GM12892 (cell line): ENCODE data around the gene SGCB. TPM values are rescaled to one million over a fixed set of nuclear protein-coding genes. Genes with fewer than 3 reads are reported as not detected.
"Not testable (repeated sequence)": the region's sequence is repeated elsewhere in the genome, so short reads cannot be mapped to it uniquely, and the experiment has no call there.

Experiments used
- DNase-seq: peaks from one replicate; pipeline ENCODE4 v3.0.0; 2011; ENCODE audit not compliant: insufficient read length
- FAIRE-seq: peaks from 2 replicates; lab custom pipeline; 2011; peaks lifted over from hg19 to GRCh38; lab: Jason Lieb, UNC
- POLR2A ChIP-seq: IDR thresholded peaks from 2 replicates; pipeline ENCODE4 v1.6.1; 2011; ENCODE audit warnings: low read depth, low read length, control low read depth
- POLR2AphosphoS5 ChIP-seq: IDR thresholded peaks from 2 replicates; pipeline ENCODE4 v1.6.1; 2011; ENCODE audit warnings: low read depth, low read length, control low read depth
- TAF1 ChIP-seq: IDR thresholded peaks from 2 replicates; pipeline ENCODE4 v1.6.1; 2011; ENCODE audit warnings: low read depth, mild to moderate bottlenecking, control low read depth, low read length, borderline replicate concordance
- polyA plus RNA-seq: library from polyadenylated mRNA; unstranded; fragments of >200 nt; gene quantifications from one replicate; pipeline ENCODE4 v1.2.1, GENCODE V29; 2012; ENCODE audit warnings: missing spikeins, inconsistent platforms; ENCODE audit not compliant: missing spikeins

SGCB gene
- 4.2 TPM for polyA plus RNA-seq

- DNase-seq: peak; percentile 65
- FAIRE-seq: no peak
- TF ChIP-seq POLR2A (peak; percentile 51; the same call in 1 of the 2 replicates), POLR2AphosphoS5 (no peak), TAF1 (no peak)
Measured at GRCh38 chr4:52038103-52038912, at the start of gene SGCB. SGCB (minus strand) TSS chr4:52038299; CDS start chr4:52038259, 40 bp downstream.

- not testable (repeated sequence) for FAIRE-seq
Measured at GRCh38 chr4:52086425-52086824, 48.3 kb upstream of the SGCB start.

GRCh38 chr4:52081216-52081615 is 43.1 kb upstream of the SGCB start:
- no peak for TF ChIP-seq POLR2A
- TF ChIP-seq POLR2AphosphoS5: no peak
- no peak for TF ChIP-seq TAF1
- DNase-seq (no peak), FAIRE-seq (no peak)

More at GRCh38 chr4:52086425-52086824, 48.3 kb upstream of the SGCB start:
- not testable (repeated sequence) for DNase-seq

GRCh38 chr4:52079659-52080058 is 41.6 kb upstream of the SGCB start:
- DNase-seq: no peak
- TF ChIP-seq TAF1 (no peak), POLR2A (no peak), POLR2AphosphoS5 (no peak)

GRCh38 chr4:52076731-52077130 is 38.6 kb upstream of the SGCB start:
- no peak for FAIRE-seq
- DNase-seq: no peak
- TF ChIP-seq TAF1: no peak
- TF ChIP-seq POLR2A: no peak
- no peak for TF ChIP-seq POLR2AphosphoS5

More at GRCh38 chr4:52079659-52080058, 41.6 kb upstream of the SGCB start:
- FAIRE-seq: no peak

- TF ChIP-seq POLR2A (no peak), POLR2AphosphoS5 (no peak), TAF1 (no peak)
- DNase-seq (no peak), FAIRE-seq (no peak)
Measured at GRCh38 chr4:52071791-52072546, 33.9 kb upstream of the SGCB start.

GRCh38 chr4:52069571-52069970 is 31.5 kb upstream of the SGCB start:
- FAIRE-seq (no peak), DNase-seq (no peak)
- no peak for TF ChIP-seq POLR2A
- TF ChIP-seq POLR2AphosphoS5: no peak
- TF ChIP-seq TAF1: no peak

- DNase-seq (no peak), FAIRE-seq (no peak)
- TF ChIP-seq POLR2A (no peak), POLR2AphosphoS5 (no peak), TAF1 (no peak)
Measured at GRCh38 chr4:52059372-52059771, 21.3 kb upstream of the SGCB start.

GRCh38 chr4:52058275-52058674 is 20.2 kb upstream of the SGCB start:
- no peak for FAIRE-seq

GRCh38 chr4:52057196-52057595 is 19.1 kb upstream of the SGCB start:
- no peak for TF ChIP-seq TAF1
- TF ChIP-seq POLR2AphosphoS5: no peak
- no peak for TF ChIP-seq POLR2A
- no peak for DNase-seq
- FAIRE-seq: no peak

More at GRCh38 chr4:52058275-52058674, 20.2 kb upstream of the SGCB start:
- TF ChIP-seq POLR2AphosphoS5 (no peak), TAF1 (no peak), POLR2A (no peak)
- no peak for DNase-seq

GRCh38 chr4:52054254-52054653 is 16.2 kb upstream of the SGCB start:
- TF ChIP-seq TAF1: no peak
- no peak for TF ChIP-seq POLR2AphosphoS5

More at GRCh38 chr4:52054254-52054653, 16.2 kb upstream of the SGCB start:
- no peak for DNase-seq
- FAIRE-seq: no peak
